ENCODE data around the gene SERPINB1.

Gene SERPINB1

DNA sequence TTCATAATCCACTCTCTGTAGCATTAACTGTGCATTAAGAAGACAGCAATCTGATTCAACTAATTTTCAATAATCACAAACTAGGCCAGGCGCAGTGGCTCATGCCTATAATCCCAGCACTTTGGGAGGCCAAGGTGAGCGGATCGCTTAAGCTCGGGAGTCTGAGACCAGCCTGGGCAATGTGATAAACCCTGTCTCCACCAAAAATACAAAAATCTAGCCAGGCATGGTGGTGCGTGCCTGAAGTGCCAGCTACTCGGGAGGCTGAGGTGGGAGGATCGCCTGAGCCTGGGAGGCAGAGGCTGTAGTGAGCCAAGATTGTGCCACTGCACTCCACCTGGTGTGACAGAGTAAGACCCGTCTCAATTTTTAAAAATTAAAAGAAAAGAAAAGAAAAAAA is 32.0 kb upstream of the SERPINB1 start:
- peak overlapping the region; percentile 96 for H3K27ac Mint-ChIP-seq

DNA sequence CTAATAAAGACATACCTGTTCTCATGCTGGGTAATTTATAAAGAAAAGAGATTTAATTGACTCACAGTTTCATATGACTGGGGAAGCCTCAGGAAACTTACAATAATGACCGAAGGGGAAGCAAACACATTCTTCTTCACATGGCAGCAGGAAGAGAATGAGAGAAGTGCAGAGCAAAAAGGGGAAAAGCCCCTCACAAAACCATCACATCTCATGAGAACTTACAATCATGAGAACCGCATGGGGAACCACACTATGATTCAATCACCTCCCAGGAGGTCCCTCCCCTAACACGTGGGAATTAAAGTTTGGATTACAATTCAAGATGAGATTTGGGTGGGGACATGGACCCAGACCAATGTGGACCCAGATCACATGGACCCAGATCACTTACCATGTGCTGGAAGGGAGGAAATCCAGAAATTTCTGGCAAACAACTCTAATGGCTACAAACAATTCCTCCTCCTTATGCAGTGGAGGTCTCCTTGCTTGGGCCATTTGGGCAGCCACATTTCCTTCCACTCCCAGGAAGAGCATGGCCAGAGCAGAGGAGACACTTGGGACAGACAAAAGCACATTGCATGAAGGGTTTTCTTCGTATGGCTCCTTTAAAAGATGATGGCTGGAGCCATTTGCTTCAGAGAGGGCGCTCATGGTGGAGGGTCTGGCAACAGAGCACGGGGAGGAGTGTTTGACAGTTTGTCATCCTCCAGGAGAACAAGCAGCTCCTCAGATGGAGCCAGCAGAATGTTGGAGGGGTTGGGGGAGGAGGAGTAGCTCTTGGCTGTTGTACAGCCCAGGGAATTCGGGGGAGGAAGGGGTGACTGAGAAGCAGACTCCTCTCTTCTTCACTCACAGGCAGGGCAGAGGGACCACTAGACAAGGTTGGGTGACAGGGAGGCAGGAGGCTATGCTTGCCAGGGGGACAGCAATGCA is 31.0 kb upstream of the SERPINB1 start:
- peak; percentile 31 to 36 for ATAC-seq (replicated peaks)
- Mint-ChIP-seq H3K9me3 (peaks cover 0 to 10% of the 10 kb centered on the region in 2 donors), H3K36me3 (peaks cover 7 to 24% of the 10 kb centered on the region in 2 donors), H3K4me3 (peak overlapping the region; percentile 9 to 44), H3K4me1 (peaks cover 48 to 70% of the 10 kb centered on the region in 2 donors), H3K27ac (peak overlapping the region; percentile 96), H3K27me3 (no peaks in the 10 kb centered on the region)
- DNase-seq = peak; percentile 41

More for the DNA sequence above, 32.0 kb upstream of the SERPINB1 start:
- Mint-ChIP-seq H3K36me3 (peaks cover 9 to 24% of the 10 kb centered on the region in 2 donors), H3K27me3 (no peaks in the 10 kb centered on the region), H3K9me3 (peaks cover 0 to 10% of the 10 kb centered on the region in 2 donors), H3K4me3 (peak overlapping the region in 1 of 2 donors; percentile 10), H3K4me1 (peaks cover 51 to 70% of the 10 kb centered on the region in 2 donors)
- no peak for DNase-seq
- no peak for ATAC-seq (replicated peaks)

DNA sequence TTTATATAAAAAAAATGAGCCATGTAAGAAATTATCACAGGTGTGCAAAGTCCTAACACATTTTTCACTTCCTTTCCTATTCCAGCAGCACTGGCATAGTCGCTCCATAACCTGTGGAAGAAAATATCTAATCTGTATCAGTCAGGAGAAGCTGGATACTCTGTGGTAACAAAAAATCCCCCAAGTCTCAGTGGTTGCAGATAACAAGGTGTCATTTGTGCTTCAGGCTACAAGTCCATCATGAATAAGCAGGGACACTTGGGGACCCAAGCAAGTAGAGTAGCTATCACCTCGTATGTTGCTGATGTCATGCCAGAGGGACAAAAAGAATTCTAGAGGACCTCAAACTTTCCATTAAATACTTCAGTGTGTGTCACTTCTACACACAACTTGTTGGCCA is 30.3 kb upstream of the SERPINB1 start:
- peaks cover 43 to 70% of the 10 kb centered on the region in 2 donors for H3K4me1 Mint-ChIP-seq
- peaks cover 0 to 10% of the 10 kb centered on the region in 2 donors for H3K9me3 Mint-ChIP-seq
- H3K27me3 Mint-ChIP-seq = no peaks in the 10 kb centered on the region
- peaks cover 7 to 24% of the 10 kb centered on the region in 2 donors for H3K36me3 Mint-ChIP-seq
- ATAC-seq (replicated peaks) (no peak), DNase-seq (no peak)
- H3K27ac Mint-ChIP-seq = peak overlapping the region; percentile 96
- peak overlapping the region in 1 of 2 donors; percentile 21 for H3K4me3 Mint-ChIP-seq

DNA sequence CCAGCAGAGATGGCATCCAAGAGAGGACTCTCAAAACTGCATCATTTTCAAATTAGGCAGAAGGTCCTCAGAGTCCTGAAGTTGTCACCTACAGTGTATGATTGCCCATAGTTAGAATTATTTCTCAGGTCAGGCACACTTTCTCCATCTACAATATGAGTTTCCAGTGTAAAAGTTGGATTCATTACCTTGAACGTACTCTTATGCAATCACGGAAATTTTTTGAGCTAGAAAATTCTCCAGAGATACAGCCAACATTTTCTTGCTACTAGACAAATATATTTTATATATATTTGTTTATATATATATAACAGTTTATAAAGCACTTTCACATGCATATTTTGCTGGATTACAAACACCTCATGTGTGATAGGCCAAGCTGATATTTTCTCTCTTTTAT is 29.4 kb upstream of the SERPINB1 start:
- ATAC-seq (replicated peaks) = no peak
- no peak overlapping the region for H3K27ac Mint-ChIP-seq
- H3K4me3 Mint-ChIP-seq = no peak overlapping the region
- H3K4me1 Mint-ChIP-seq = peaks cover 39 to 70% of the 10 kb centered on the region in 2 donors
- DNase-seq = no peak
- H3K36me3 Mint-ChIP-seq = peaks cover 7 to 24% of the 10 kb centered on the region in 2 donors
- H3K9me3 Mint-ChIP-seq = peaks cover 0 to 10% of the 10 kb centered on the region in 2 donors
- no peaks in the 10 kb centered on the region for H3K27me3 Mint-ChIP-seq

DNA sequence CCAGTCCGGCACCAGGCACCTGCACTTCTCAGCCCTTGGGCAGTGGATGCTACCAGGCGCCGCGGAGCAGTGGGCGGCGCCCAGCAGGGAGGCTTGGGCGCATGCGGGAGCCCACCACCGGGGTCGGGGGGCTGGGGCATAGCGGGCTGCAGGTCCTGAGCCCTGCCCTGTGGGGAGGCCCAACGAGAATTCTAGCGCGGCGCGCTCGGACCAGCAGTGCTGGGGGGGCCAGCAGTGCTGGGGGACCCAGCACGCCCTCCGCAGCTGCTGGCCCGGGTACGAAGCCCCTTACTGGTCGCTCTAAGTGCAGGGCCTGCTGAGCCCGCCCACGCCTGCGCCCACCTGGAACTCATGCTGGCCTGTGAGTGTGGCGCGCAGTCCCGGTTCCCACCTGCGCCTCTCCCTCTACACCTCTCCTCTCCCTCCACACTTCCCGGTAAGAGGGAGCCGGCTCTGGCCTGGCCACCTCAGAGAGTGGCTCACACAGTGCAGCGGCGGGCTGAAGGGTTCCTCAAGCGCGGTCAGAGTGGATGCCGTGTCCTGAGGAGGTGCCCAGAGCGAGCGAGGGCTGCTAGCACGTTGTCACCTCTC is 28.5 kb upstream of the SERPINB1 start:
- peaks cover 0 to 10% of the 10 kb centered on the region in 2 donors for H3K9me3 Mint-ChIP-seq
- no peaks in the 10 kb centered on the region for H3K27me3 Mint-ChIP-seq
- peaks cover 7 to 24% of the 10 kb centered on the region in 2 donors for H3K36me3 Mint-ChIP-seq
- H3K27ac Mint-ChIP-seq = peak overlapping the region; percentile 56
- no peak for DNase-seq
- no peak for ATAC-seq (replicated peaks)
- peaks cover 48 to 78% of the 10 kb centered on the region in 2 donors for H3K4me1 Mint-ChIP-seq
- H3K4me3 Mint-ChIP-seq = no peak overlapping the region

DNA sequence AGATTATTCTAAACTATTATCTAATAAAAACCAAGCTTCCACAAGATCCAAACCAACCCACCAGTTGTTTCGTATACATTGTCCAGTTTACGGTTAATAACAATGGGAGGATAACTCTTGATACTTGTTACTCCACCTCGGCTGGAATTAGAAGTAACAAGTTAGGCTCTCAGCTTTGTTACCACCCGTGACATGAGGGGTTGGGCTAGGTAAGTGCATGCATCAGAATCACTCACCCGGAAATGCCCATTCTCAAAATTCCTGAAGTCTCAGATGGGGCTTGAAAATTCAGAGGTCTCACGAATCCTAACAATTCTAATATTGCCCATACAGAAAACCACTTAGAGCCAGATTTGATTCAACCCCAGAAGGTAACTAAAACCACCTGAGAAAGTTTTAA is 27.0 kb upstream of the SERPINB1 start:
- Mint-ChIP-seq H3K9me3 (peaks cover 0 to 10% of the 10 kb centered on the region in 2 donors), H3K36me3 (peaks cover 7 to 24% of the 10 kb centered on the region in 2 donors), H3K4me1 (peaks cover 47 to 75% of the 10 kb centered on the region in 2 donors), H3K27ac (peak overlapping the region; percentile 93), H3K4me3 (peak overlapping the region; percentile 9 to 37), H3K27me3 (no peaks in the 10 kb centered on the region)
- DNase-seq (no peak), ATAC-seq (replicated peaks) (peak; percentile 7 to 13)

DNA sequence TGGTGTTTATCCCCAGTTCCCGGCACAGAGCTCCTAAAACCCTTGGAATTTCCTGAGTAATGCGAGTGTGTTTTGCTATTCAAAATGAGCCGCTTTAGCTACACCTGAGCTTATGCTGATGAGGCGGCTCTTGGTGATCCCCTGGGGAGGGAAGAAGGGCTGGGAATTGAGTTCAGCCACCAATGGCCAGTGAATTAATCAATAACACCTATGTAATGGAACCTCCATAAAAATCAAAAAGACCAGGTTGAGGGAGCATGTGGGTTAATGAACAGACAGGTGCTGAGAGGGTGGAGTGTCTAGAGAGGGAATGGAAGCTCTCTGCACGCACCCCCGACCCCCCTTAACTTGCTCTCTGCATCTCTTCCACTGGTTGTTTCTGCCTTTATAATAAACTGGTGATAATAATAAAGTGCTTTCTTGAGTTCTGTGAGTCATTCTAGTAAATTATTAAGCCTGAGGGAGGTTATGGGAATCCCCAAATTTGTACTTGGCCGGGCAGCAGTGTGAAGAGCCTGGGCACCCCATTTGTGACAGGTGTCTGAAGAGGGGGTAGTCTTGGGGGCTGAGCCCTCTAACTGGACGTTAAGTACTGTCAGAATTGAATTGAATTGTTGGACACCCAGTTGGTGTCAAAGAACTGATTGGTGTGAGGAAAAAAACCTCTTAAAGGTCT is 24.6 kb upstream of the SERPINB1 start:
- Mint-ChIP-seq H3K27me3 (peaks cover 0 to under 1% of the 10 kb centered on the region in 2 donors), H3K9me3 (peaks cover 1% of the 10 kb centered on the region in 2 donors), H3K4me3 (peak overlapping the region; percentile 34 to 50), H3K27ac (peak overlapping the region; percentile 95), H3K36me3 (peaks cover 1 to 9% of the 10 kb centered on the region in 2 donors), H3K4me1 (peaks cover 48 to 79% of the 10 kb centered on the region in 2 donors)
- ATAC-seq (replicated peaks) (peak; percentile 51 to 56), DNase-seq (peak; percentile 55)

- H3K36me3 Mint-ChIP-seq = peaks cover 3 to 12% of the 10 kb centered on the region in 2 donors
- H3K27ac Mint-ChIP-seq = peak overlapping the region; percentile 95
- peaks cover 3 to 4% of the 10 kb centered on the region in 2 donors for H3K9me3 Mint-ChIP-seq
- H3K4me1 Mint-ChIP-seq = peaks cover 49 to 85% of the 10 kb centered on the region in 2 donors
- no peak for DNase-seq
- ATAC-seq (replicated peaks) = no peak
- peaks cover 0 to 3% of the 10 kb centered on the region in 2 donors for H3K27me3 Mint-ChIP-seq
- peak overlapping the region; percentile 34 to 50 for H3K4me3 Mint-ChIP-seq
These were observed 24.1 kb upstream of the SERPINB1 start for GRCh38 chr6:2865694-2866151.

DNA sequence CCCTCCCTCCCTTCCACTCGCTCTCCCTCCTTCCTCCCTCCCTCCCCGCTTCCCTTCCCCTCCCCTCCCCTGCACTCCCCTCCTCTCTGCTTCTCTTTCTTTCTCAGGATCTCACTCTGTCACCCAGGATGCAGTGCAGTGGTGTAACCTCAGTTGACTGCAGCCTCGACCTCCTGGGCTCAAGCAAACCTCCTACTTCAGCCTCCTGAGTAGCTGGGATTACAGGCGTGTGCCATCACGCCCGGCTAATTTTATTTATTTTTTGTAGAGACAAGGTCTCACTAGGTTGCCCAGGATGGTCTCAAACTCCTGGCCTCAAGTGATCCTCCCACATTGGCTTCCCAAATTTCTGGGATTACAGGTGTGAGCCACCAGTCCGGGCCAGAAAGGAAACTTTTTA is 23.6 kb upstream of the SERPINB1 start:
- peak overlapping the region in 1 of 2 donors; percentile 46 for H3K4me3 Mint-ChIP-seq
- H3K27ac Mint-ChIP-seq = peak overlapping the region; percentile 95

DNA sequence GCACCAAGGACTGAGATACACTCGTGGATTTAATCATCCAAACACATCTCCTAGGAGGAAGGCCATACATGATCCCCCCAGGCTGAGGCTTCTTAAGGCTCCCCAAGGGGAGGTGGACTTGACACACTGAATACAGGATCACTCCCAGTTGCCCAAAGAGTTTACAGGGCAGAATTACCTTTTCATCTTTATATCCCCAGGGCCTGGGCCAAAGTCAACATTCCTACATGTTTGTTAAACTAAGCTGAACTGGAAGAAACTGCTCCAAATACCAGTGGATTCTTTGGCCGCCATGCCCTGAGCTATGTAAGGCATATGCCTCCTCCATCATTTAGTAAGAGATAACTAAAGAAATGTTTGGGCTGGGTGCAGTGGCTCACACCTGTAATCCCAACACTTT is 22.2 kb upstream of the SERPINB1 start:
- peaks cover 3 to 6% of the 10 kb centered on the region in 2 donors for H3K36me3 Mint-ChIP-seq
- no peak for DNase-seq
- H3K4me1 Mint-ChIP-seq = peaks cover 49 to 94% of the 10 kb centered on the region in 2 donors
- peak overlapping the region; percentile 100 for H3K27ac Mint-ChIP-seq
- peak overlapping the region in 1 of 2 donors; percentile 25 for H3K4me3 Mint-ChIP-seq
- H3K9me3 Mint-ChIP-seq = peaks cover 3 to 4% of the 10 kb centered on the region in 2 donors
- ATAC-seq (replicated peaks) = no peak
- H3K27me3 Mint-ChIP-seq = peaks cover 0 to 3% of the 10 kb centered on the region in 2 donors

More for the DNA sequence above, 23.6 kb upstream of the SERPINB1 start:
- Mint-ChIP-seq H3K9me3 (peaks cover 3 to 4% of the 10 kb centered on the region in 2 donors), H3K27me3 (peaks cover 0 to 3% of the 10 kb centered on the region in 2 donors), H3K36me3 (peaks cover 3 to 12% of the 10 kb centered on the region in 2 donors), H3K4me1 (peaks cover 49 to 87% of the 10 kb centered on the region in 2 donors)
- no peak for ATAC-seq (replicated peaks)
- no peak for DNase-seq

GRCh38 chr6:2862712-2863181 is 21.1 kb upstream of the SERPINB1 start:
- H3K27ac Mint-ChIP-seq = peak overlapping the region; percentile 100
- H3K4me1 Mint-ChIP-seq = peaks cover 57 to 94% of the 10 kb centered on the region in 2 donors
- H3K27me3 Mint-ChIP-seq = peaks cover 0 to 3% of the 10 kb centered on the region in 2 donors
- peak; percentile 83 for DNase-seq
- peak overlapping the region; percentile 15 to 46 for H3K4me3 Mint-ChIP-seq
- H3K36me3 Mint-ChIP-seq = peaks cover 3 to 6% of the 10 kb centered on the region in 2 donors
- ATAC-seq (replicated peaks) = peak; percentile 76 to 77
- peaks cover 3 to 4% of the 10 kb centered on the region in 2 donors for H3K9me3 Mint-ChIP-seq

DNA sequence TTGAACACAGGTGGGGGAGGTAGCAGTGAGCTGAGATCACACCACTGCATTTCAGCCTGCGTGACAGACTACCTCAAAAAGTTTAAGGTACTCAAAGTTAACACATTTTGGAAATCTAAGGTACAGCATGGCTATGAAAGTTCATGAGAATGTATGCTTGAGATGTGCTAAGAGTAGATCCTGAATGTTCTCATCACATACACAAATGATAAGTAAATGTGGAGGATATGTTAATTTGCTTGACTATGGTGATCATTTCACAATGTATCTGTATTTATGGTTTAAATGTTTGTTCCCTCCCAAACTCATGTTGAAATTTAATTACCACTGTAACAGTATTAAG is 20.1 kb upstream of the SERPINB1 start:
- Mint-ChIP-seq H3K27ac (peak overlapping the region; percentile 100), H3K36me3 (peaks cover 3 to 6% of the 10 kb centered on the region in 2 donors), H3K4me3 (peak overlapping the region; percentile 67 to 82), H3K27me3 (peaks cover 0 to 3% of the 10 kb centered on the region in 2 donors), H3K4me1 (peaks cover 65 to 94% of the 10 kb centered on the region in 2 donors), H3K9me3 (peaks cover 3 to 4% of the 10 kb centered on the region in 2 donors)
- ATAC-seq (replicated peaks) (no peak), DNase-seq (no peak)

DNA sequence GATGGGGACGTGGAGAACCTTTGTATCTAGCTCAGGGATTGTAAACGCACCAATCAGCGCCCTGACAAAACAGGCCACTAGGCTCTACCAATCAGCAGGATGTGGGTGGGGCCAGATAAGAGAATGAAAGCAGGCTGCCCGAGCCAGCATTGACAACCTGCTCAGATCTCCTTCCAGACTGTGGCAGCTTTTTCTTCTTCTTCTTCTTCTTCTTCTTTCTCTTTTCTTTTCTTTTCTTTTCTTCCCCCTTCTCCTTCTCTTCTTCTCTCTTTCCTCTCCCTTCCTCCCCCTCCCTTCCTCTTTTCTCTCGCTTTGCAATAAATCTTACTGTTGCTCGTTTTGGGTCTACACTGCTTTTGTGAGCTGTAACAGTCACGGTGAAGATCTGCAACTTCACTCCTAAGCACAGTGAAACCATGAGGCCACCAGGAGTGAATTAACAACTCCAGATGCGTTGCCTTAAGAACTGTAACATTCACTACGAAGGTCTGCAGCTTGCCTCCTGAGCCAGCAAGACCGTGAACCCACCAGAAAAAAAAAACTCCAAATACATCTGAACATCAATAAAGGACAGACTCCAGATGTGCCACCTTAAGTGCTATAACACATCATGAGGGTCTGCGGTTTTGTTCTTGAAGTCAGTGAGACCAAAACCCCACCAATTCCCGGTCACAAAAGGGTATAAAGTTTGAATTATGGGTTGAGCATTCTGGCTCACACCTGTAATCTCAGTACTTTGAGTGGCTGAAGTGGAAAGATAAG is 19.6 kb upstream of the SERPINB1 start:
- peaks cover 62 to 94% of the 10 kb centered on the region in 2 donors for H3K4me1 Mint-ChIP-seq
- peaks cover 3 to 6% of the 10 kb centered on the region in 2 donors for H3K36me3 Mint-ChIP-seq
- peak overlapping the region; percentile 100 for H3K27ac Mint-ChIP-seq
- H3K27me3 Mint-ChIP-seq = peaks cover 0 to 3% of the 10 kb centered on the region in 2 donors
- DNase-seq (no peak), ATAC-seq (replicated peaks) (peak; percentile 2 to 6)
- peak overlapping the region; percentile 67 to 82 for H3K4me3 Mint-ChIP-seq
- H3K9me3 Mint-ChIP-seq = peaks cover 3 to 4% of the 10 kb centered on the region in 2 donors
